GM18520 (cell line): Measurements from ENCODE around the gene SEMA3B.
A peak's percentile ranks its signal among the peaks of the same experiment; 100 is the strongest.
"Not testable (repeated sequence)": the region's sequence is repeated elsewhere in the genome, so short reads cannot be mapped to it uniquely, and the experiment has no call there.

Source experiments
- ATAC-seq: cut with Tn5 transposase; IDR thresholded peaks from one replicate; pipeline ENCODE4 v1.9.1; 2021; ENCODE audit not compliant: unreplicated experiment

SEMA3B gene

GRCh38 chr3:50237754-50238548 is 31.0 kb upstream of the SEMA3B start:
- peak; percentile 28 for ATAC-seq

GRCh38 chr3:50238549-50239026 is 30.4 kb upstream of the SEMA3B start:
- no peak for ATAC-seq

DNA sequence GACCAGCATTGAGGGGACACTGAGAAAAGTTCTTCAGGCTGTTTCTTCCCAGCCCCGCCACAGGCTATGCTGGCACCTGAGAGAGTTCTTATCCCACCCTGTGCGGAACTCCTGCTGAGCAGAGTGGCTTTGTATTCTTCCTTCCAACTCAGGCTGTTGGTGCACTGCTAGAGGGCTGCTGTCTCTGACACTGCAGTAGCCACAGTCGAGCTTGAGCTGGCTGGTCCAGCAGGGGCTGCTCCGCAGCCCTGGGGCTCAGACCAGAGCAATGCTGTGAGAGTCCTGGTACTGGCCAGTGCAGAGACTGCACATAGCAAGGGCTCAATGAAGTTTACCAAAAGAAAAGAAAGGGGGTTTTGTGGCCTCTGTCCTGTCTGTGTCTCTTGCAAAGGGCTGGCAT is 29.3 kb upstream of the SEMA3B start:
- ATAC-seq, result no peak

DNA sequence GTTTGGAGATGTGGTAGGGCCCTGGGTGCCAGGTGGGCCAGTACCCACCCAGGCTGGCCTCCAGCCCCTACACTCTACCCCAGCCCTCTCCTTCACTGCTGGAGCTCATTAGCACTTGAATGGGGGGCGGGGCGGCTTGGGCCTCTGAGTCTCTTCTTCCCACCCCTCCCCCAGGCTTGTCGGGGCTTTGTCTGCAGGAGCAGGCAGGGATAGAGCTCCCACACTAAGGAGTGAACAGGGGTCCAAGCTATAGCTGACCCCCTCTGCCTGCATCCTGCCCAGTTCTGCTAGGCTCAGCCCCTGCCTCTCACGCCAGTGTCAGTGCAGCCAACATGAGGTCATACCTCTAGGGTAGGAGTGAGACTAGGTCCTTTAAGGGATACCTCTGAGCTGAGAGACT is 27.8 kb upstream of the SEMA3B start:
- no peak for ATAC-seq

- no peak for ATAC-seq
Measured at GRCh38 chr3:50241713-50242380, 27.1 kb upstream of the SEMA3B start.

DNA sequence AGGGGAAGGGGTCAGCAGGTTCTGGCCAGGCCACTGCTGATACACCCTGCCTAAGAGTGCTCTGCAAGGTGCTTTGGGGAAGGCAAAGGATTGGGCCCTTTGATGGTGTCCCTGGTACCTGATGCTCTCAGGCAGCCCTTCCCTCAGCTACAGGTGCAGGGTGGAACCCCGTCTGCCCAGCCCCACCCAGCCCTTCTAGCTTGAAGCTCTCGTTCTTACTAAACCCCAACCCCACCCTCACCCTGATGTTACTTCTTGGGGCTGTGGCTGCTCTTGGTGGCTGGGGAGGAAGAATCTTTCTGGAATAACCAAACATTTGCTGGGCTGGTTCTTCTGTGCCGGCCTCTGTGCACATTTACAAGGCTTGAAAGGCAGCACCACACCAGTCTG is 26.6 kb upstream of the SEMA3B start:
- ATAC-seq, result no peak

DNA sequence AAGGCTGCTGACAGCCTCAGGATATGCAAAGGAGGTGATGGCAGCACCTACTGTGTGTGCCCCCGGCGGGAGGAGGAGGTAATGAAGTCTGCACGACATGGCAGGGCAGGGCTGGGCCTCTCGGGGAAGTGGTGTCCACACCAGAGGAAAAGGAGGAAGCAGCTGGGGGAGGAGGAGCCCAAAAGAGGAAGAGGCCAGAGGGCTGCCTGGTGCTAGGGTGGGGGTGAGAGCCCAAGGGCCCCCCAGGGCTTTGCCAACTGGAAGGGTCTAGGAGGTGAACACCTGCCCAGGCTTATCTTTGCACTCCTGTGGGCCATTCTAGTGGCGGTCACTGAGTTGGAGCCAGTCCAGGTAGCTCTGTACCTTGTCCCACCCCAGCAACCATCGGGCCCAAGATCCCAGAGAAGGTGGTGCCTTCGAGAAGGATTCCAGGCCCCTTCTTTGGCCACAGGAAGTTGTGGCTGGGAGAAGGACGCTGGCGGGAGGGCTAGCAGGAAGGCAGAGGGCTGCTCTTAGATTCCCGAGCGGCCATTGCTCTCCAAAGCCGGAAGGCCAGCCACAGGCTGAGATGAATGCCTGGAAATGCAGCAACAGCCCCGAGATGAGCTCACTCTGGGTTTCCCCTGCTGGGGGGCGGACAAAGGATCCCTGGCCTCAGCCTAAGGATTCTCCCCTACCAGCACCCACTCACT is 25.9 kb upstream of the SEMA3B start:
- ATAC-seq, result no peak

DNA sequence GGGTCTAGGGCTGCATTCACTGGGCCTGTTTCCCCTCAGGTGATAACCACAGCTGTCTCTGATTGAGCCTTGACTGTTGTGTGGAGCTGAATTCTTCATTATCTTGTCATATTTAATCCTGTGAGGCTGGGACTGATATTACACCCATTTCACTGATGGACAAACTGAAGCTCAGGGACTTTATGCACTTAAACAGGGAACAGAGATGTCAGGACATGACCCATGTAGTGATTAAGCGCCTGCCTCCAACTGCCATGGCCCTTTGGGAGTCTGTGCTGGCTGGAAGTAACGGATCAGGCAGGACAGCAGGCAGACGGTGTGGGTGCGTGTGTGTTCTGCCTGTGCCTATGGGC is 25.4 kb upstream of the SEMA3B start:
- ATAC-seq, result no peak

DNA sequence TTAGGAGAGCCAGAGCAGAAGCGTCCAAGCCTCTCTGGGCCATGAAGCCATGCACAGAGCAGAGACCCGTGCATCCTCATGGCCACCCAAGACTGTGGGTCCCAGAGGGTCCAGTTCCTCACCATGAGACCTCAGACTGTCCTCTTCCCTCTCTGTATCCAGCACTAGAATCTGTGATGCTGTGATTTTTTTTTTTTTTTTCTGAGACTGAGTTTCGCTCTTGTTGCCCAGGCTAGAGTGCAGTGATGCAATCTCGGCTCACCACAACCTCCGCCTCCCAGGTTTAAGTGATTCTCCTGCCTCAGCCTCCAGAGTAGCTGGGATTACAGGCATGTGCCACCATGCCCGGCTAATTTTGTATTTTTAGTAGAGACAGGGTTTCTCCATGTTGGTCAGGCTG is 24.1 kb upstream of the SEMA3B start:
- not testable (repeated sequence) for ATAC-seq

DNA sequence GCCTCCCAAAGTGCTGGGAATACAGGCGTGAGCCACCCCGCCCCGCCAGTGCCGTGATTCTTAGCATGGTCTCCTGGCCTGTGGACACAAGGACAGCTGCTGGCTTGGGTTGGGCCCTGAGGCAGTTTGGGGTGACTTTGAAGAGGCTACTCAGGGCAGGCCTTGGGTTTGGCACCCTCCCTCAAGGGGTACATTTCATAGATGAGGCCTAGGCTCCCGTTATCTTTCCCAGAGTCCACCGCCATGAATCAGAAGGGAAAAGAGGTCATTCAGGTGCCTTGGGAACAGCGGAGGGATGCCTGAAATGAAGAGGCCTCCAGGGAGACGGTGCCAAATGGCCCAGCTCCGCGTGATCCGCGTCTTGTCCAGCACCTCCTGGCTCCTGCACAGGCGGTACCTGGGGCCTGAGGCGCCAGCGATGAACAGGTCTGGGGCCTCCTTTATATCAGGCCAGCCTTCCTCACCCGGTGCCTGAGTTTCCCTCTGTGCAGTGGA is 23.6 kb upstream of the SEMA3B start:
- no peak for ATAC-seq

DNA sequence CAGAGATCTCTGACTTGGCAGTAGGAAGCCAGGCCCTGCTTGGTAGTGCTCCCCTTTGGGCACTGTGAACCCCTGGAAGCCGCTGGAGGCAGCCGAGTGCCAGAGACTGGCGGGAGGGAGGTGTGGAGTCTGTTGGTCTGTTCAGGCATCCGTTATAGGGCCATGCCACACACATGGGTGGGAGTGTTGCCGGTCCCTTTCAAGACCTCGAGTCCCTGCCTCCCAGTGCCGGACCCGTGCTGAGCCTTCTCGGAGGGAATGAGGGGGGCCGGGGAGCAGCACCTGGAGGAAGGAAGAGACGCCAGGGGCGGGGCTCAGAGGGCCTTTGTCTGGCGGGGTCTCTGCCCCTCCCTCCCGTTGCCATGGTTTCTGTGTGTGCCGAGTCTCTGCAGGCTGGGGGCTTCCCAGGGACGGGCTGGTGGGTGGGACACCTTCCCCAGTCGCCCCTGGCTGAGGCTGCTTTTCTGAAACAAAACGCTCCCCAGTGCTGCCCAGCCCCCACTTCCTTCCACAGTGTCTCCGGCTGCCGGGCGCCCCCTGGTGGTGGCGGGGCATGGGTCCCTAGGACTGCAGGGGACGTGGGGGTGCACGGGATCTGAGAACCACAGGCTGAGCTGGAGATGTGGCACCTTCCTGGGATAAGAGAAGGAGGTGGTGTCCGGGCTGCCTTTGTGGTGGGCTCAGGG is 23.0 kb upstream of the SEMA3B start:
- ATAC-seq, result peak; percentile 42

- peak; percentile 16 for ATAC-seq
Measured at GRCh38 chr3:50246517-50246954, 22.4 kb upstream of the SEMA3B start.

GRCh38 chr3:50248387-50248786 is 20.6 kb upstream of the SEMA3B start:
- no peak for ATAC-seq

DNA sequence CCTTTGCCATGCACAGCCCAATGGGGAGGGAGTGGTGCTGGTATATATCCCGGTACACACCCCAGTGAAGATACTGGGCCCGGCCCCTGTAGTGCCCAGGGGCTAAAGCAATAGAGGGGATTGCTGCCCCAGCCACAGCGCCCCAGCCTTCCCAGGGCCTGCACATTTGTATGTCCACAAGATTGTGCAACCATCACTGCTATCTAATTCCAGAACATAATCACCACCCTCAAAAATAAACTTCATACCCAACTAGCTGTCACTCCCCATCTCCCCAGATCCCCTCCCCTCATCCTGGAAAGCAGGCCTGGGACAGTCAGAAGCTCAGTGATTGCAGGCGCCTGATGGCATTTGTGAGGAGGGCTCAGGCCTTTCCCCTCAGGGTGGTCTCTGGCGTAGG is 19.5 kb upstream of the SEMA3B start:
- no peak for ATAC-seq

DNA sequence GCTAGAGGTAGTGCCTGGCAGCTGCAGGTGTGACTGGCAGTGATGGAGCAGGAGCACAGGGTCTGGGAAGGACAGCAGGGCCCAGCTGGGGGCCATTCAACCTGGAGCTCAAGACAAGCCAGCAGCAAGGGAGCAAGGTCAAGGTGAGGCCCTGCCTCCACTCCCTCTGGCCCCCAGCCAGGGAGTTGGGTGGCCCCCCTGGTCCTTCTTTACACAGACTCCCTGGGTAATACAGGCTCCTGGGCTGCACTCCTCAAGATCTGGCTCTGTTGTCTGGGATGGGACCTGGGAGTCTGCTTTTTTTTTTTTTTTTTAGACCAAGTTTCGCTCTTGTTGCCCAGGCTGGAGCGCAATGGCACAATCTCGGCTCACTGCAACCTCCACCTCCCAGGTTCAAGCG is 18.4 kb upstream of the SEMA3B start:
- no peak for ATAC-seq

DNA sequence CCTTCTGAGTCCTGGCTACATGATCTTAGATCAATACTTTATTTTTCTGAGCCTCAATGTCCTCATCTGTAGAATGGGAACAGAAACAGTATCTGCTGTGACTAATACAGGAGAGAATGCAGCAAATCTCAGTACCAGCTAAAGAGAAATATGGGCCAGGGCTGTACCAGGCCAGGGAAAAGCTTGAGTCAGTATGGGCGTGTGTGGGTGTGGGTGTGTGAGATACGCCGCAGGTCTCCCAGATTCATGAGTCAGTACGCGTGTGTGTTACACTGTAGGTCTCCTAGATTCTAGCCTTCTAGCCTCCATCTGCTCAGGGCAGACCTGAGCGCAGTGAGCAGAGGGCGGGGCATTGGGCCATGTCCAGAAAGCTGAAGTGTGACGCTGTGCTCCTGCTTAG is 17.7 kb upstream of the SEMA3B start:
- ATAC-seq, result no peak

DNA sequence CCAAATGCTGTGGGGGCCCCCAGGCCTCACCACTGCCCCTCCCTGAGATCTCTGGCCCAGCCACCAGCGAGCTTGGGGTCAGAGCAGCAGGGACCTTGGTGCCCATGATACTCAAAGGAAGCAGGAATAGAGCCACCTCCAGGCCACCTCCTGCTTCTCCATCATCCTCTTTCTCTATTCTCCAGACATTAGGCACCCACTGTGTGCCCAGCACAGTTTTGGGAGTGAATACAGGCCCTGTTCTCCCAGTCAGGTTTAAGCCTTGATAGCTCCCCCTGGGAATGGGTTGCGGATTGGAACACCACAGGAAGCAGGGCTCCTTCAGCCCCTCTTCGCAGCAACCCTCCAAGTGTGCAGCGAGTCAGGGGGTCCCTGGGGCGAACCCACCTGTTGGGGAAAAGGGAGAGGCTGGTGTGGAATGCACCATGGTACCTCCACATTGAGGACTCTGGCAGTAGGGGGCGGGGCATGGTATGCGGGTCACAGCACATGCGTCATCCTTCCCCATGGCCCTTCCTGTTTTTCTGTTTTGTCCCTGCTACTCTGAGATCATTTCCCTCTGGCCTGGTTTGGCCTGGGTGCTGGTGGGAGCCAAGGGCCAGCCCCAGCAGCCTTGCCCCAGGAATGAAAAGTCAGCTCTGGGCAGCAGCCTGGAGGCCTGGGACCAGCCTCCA is 14.2 kb upstream of the SEMA3B start:
- no peak for ATAC-seq

GRCh38 chr3:50255251-50255615 is 13.7 kb upstream of the SEMA3B start:
- no peak for ATAC-seq

GRCh38 chr3:50256978-50257890 is 11.7 kb upstream of the SEMA3B start:
- ATAC-seq, result no peak
